Right cardiac atrium (tissue), 5 donors: ENCODE measurements around the gene TOMT. TPM values are rescaled to one million over a fixed set of nuclear protein-coding genes. Genes with fewer than 3 reads are reported as not detected.
"Not testable (repeated sequence)": the region's sequence is repeated elsewhere in the genome, so short reads cannot be mapped to it uniquely, and the experiment has no call there.

Experiments
- ATAC-seq, 2 donors: fragments of 200-7000 bp; cut with Tn5 transposase; one replicate each; pipeline versions ENCODE4 v1.8.0 to v1.9.1; 2020; ENCODE audit warnings: moderate library complexity in 2 of 2, mild to moderate bottlenecking in 1 of 2
- DNase-seq, 3 donors: peaks; one replicate each; pipeline ENCODE4 v3.0.0-alpha.2; 2020
- H3K27ac ChIP-seq: one replicate; pipeline ENCODE4 v1.5.1; 2013; ENCODE audit warnings: mild to moderate bottlenecking, low read length, control low read depth, moderate library complexity
- H3K27me3 ChIP-seq: one replicate; pipeline ENCODE4 v1.6.1; 2013; ENCODE audit not compliant: control insufficient read depth, insufficient read depth
- H3K4me1 ChIP-seq: one replicate; pipeline ENCODE4 v1.6.1; 2013; ENCODE audit warnings: low read length; ENCODE audit not compliant: control insufficient read depth, insufficient read depth
- H3K4me3 ChIP-seq: one replicate; pipeline ENCODE4 v1.5.1; 2013; ENCODE audit warnings: low read length, control low read depth
- H3K9me3 ChIP-seq: one replicate; pipeline ENCODE4 v1.6.1; 2013; ENCODE audit warnings: low read length; ENCODE audit not compliant: control insufficient read depth
- WGBS: extraction: QIAGEN DNeasy Blood & Tissue Kit; methylation state at CpG from one replicate; pipeline ENCODE4 v1.1.7; 2013; 5-methylcytosine and 5-hydroxymethylcytosine counted together
- intact Hi-C, 4 donors: fragments of 100-400 bp; cut with DNase I; formaldehyde crosslinking; loops; one replicate each; pipeline versions ENCODE4 v1.11.0 to v1.14.0; 2022 to 2023
- microRNA-seq, 2 donors: library from miRNA; unstranded; fragments of <30 nt; microRNA quantifications; one replicate each; pipeline ENCODE4 v1.2.0, GENCODE V29; 2020 to 2021
- polyA plus RNA-seq: library from polyadenylated mRNA; stranded (reverse); fragments of 200-250 nt; gene quantifications from one replicate; pipeline ENCODE4 v1.2.3, GENCODE V29; 2013
- total RNA-seq, 4 donors: library from RNA; stranded (reverse); fragmentation: NEBNext Ultra II Directional; extraction: Animal tissue kit (Norgen Biotek cat#: 25700); gene quantifications; one replicate each; pipeline ENCODE4 v1.2.1, GENCODE V29; 2021
- donor health status: healthy with polysubstance abuse.
- donor health status: DM: no; HTN: yes; CAD: no.
- donor health status: DM: no; HTN: no; CAD: no.
- donor health status: DM: no; HTN: yes; CAD: no; lungs with severe emphysema.
- donor health status: DM: yes; HTN: yes; CAD: no.

The TOMT gene
- total and polyA plus RNA-seq, 5 donors = not detected

DNA sequence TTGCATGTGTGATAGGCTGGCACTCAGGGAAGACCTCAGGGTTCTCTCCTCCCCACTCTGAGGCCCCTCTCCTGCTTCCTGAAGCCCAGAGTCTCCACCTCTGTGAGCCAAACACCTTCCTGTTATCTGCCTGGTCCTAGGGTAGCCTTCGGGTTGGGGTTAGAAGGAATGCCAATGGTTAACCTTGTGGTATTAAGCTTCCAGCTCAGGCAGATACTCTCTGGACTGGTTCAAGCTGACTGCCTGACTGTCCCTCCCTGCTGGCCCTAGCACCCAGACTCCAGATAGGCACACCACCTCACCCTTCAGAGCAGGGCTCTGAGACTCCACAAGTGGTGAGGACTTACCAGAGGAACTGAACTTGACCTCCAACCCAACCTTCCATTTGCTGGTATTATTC, 36.8 kb downstream of the TOMT start:
- WGBS = 50% methylated on average over 1 of the region's 1 CpG
- not testable (repeated sequence) for ATAC-seq

GRCh38 chr11:72144807-72145565, 39.3 kb downstream of the TOMT start:
- intact Hi-C loops = loop anchor here in 1 of 4 donors (5.0 kb wide), 1 partner anchor 168 kb away; no protein-coding TSS in a partner anchor
- no peaks in the 10 kb centered on the region for H3K9me3 ChIP-seq
- no peak for DNase-seq
- H3K27me3 ChIP-seq = no peaks in the 10 kb centered on the region
- no peak overlapping the region for H3K27ac ChIP-seq
- WGBS = 83% methylated on average over 4 of the region's 4 CpGs
- no peak overlapping the region for H3K4me3 ChIP-seq
- H3K4me1 ChIP-seq = no peaks in the 10 kb centered on the region
- ATAC-seq = no peak

More for the DNA sequence above, 36.8 kb downstream of the TOMT start:
- DNase-seq, H3K4me1 ChIP-seq, H3K27me3 ChIP-seq, H3K4me3 ChIP-seq, H3K9me3 ChIP-seq, H3K27ac ChIP-seq: not testable (repeated sequence)
- intact Hi-C loops = loop anchor here in 1 of 4 donors (5.0 kb wide), 1 partner anchor 165 kb away; no protein-coding TSS in a partner anchor

GRCh38 chr11:72146625-72147024, 40.9 kb downstream of the TOMT start:
- no peak overlapping the region for H3K4me3 ChIP-seq
- ATAC-seq (no peak), DNase-seq (no peak)
- no peaks in the 10 kb centered on the region for H3K27me3 ChIP-seq
- no peak overlapping the region for H3K27ac ChIP-seq
- intact Hi-C loops = no loop called here
- WGBS = 20% methylated on average over 2 of the region's 2 CpGs
- no peaks in the 10 kb centered on the region for H3K9me3 ChIP-seq
- H3K4me1 ChIP-seq = no peaks in the 10 kb centered on the region

DNA sequence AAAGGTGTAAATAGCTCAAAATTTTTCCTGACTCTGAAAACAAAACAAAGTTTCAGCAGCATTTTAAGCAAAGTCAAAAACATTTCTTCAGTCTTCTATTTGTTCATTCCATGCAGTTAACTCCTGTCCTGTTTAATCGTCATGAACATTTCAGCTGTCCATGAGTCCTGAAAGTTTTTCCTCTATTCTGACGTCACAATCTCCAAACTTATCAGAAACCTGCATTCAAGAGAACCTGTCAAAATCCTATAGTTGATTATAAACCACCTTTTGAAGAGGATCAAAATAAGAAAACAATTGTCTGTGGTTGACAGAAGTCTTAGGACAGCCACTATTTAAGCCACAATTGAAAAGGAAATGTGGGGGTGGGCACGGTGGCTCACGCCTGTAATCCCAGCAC, 45.2 kb downstream of the TOMT start:
- intact Hi-C loops = no loop called here
- DNase-seq (no peak), ATAC-seq (no peak)
- WGBS = 64% methylated on average over 4 of the region's 4 CpGs
- no peaks in the 10 kb centered on the region for H3K27me3 ChIP-seq
- no peak overlapping the region for H3K27ac ChIP-seq
- no peak overlapping the region for H3K4me3 ChIP-seq
- no peaks in the 10 kb centered on the region for H3K9me3 ChIP-seq
- no peaks in the 10 kb centered on the region for H3K4me1 ChIP-seq

DNA sequence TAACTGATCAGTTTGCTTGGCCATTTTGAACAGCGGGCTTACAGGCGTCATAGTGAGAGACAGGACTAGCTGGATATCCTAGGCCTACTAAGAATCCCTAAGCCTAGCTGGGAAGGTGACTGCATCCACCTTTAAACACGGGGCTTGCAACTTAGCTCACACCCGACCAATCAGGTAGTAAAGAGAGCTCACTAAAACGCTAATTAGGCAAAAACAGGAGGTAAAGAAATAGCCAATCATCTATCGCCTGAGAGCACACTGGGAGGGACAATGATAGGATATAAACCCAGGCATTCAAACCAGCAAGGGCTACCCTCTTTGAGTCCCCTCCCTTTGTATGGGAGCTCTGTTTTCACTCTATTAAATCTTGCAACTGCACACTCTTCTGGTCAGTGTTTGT, 48.1 kb downstream of the TOMT start:
- ATAC-seq, intact Hi-C loops, H3K4me3 ChIP-seq, DNase-seq, H3K27me3 ChIP-seq, H3K4me1 ChIP-seq, H3K27ac ChIP-seq, H3K9me3 ChIP-seq: not testable (repeated sequence)
- 85% methylated on average over 6 of the region's 6 CpGs for WGBS

GRCh38 chr11:72154816-72155215, 49.1 kb downstream of the TOMT start:
- no peak overlapping the region for H3K27ac ChIP-seq
- intact Hi-C loops = no loop called here
- peaks cover 2% of the 10 kb centered on the region for H3K27me3 ChIP-seq
- ATAC-seq (no peak), DNase-seq (no peak)
- H3K4me1 ChIP-seq = no peaks in the 10 kb centered on the region
- WGBS = 87% methylated on average over 3 of the region's 3 CpGs
- no peaks in the 10 kb centered on the region for H3K9me3 ChIP-seq
- no peak overlapping the region for H3K4me3 ChIP-seq

DNA sequence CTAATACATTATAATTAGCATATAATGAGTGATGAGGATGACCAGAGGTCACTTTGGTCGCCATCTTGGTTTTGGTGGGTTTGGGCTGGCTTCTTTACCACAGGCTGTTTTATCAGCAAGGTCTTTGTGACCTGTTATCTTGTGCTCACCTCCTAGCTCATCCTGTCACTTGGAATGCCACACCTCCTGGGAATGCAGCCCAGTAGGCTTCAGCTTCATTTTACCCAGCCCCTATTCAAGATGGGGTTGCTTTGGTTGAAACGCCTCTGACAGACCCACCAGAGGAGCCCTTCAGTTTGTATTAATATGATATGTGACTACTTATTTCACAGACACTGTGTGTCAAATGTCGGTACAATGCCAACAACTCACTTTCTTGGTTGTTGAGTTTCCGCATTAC, 50.0 kb downstream of the TOMT start:
- ATAC-seq = no peak
- no peaks in the 10 kb centered on the region for H3K9me3 ChIP-seq
- peaks cover 2% of the 10 kb centered on the region for H3K27me3 ChIP-seq
- 81% methylated on average over 4 of the region's 4 CpGs for WGBS
- H3K4me1 ChIP-seq = no peaks in the 10 kb centered on the region
- DNase-seq = no peak
- intact Hi-C loops = no loop called here
- no peak overlapping the region for H3K27ac ChIP-seq
- no peak overlapping the region for H3K4me3 ChIP-seq

DNA sequence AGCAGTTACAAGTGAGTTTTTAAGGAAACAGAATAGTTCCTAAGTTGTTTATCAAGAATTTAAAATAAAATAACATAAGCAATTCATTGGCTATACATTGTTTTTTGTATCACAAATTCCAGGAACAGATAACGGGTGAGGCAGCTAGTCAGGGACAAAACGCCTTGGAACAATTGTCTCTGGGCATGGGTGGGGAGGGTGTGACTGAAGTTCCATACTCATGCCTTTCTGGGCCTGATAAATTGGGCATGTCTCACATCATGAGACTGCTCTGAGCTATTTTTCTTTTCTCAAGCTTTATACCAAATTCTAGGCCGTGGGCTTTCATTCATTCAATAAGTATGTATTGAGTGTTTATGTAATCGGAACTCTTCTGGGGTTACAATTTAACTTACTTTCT, 51.4 kb downstream of the TOMT start:
- Histone ChIP-seq H3K4me3 (no peak overlapping the region), H3K27ac (no peak overlapping the region), H3K27me3 (peaks cover 2% of the 10 kb centered on the region), H3K4me1 (no peaks in the 10 kb centered on the region), H3K9me3 (no peaks in the 10 kb centered on the region)
- 67% methylated on average over 4 of the region's 4 CpGs for WGBS
- peak in 1 of 2 donors; percentile 46 for ATAC-seq
- intact Hi-C loops = no loop called here
- no peak for DNase-seq

Small RNA genes lying within 50 kb of the gene (microRNA-seq; reads per million reads assigned to microRNA genes)
- 0 reads per million in 2 donors for gene MIR3165

Other genes with a start within 250 kb of the TOMT start
- not detected for gene DEFB131B, start 227.5 kb upstream of the TOMT start, total RNA-seq
- gene DEFB131B, start 227.5 kb upstream of the TOMT start, polyA plus RNA-seq = not detected
- 1 to 10 TPM; 4.6 to 6.0 (median 5.0) TPM for gene XNDC1N, start 177.3 kb upstream of the TOMT start, total RNA-seq
- gene XNDC1N, start 177.3 kb upstream of the TOMT start, polyA plus RNA-seq = 3.1 TPM
- 10 to 100 TPM; 21.8 to 26.8 (median 23.0) TPM for gene RNF121, start 176.9 kb upstream of the TOMT start, total RNA-seq
- 12.2 TPM for gene RNF121, start 176.9 kb upstream of the TOMT start, polyA plus RNA-seq
- gene IL18BP, start 107.0 kb upstream of the TOMT start, total RNA-seq = 1 to 10 TPM; 2.7 to 5.3 (median 4.1) TPM
- 3.3 TPM for gene IL18BP, start 107.0 kb upstream of the TOMT start, polyA plus RNA-seq
- 100 to 1,000 TPM in 3 of 4 donors, 10 to 100 TPM in 1; 75.8 to 125 (median 102) TPM for gene NUMA1, start 25.4 kb upstream of the TOMT start, total RNA-seq
- 104 TPM for gene NUMA1, start 25.4 kb upstream of the TOMT start, polyA plus RNA-seq
- 1 to 10 TPM; 3.8 to 5.5 (median 4.9) TPM for gene LRRC51, start 25.1 kb upstream of the TOMT start, total RNA-seq
- 3.8 TPM for gene LRRC51, start 25.1 kb upstream of the TOMT start, polyA plus RNA-seq
- gene LAMTOR1, start 2.6 kb upstream of the TOMT start, total RNA-seq = 10 to 100 TPM; 70.7 to 88.5 (median 80.7) TPM
- 124 TPM for gene LAMTOR1, start 2.6 kb upstream of the TOMT start, polyA plus RNA-seq
- gene ANAPC15, start 6.8 kb downstream of the TOMT start, total RNA-seq = 10 to 100 TPM; 36.3 to 50.1 (median 40.0) TPM
- gene ANAPC15, start 6.8 kb downstream of the TOMT start, polyA plus RNA-seq = 77.7 TPM
- gene FOLR3, start 29.8 kb downstream of the TOMT start, total RNA-seq = 1 to 10 TPM in 2 of 4 donors, under 1 TPM in 1, not detected in 1; 0.49 to 1.2 (median 1.1) TPM
- not detected for gene FOLR3, start 29.8 kb downstream of the TOMT start, polyA plus RNA-seq
- under 1 TPM in 2 of 4 donors, not detected in 2; 0.26 to 0.32 TPM for gene FOLR1, start 86.2 kb downstream of the TOMT start, total RNA-seq
- 0.18 TPM for gene FOLR1, start 86.2 kb downstream of the TOMT start, polyA plus RNA-seq
- gene FOLR2, start 110.9 kb downstream of the TOMT start, total RNA-seq = 10 to 100 TPM; 29.8 to 41.2 (median 38.7) TPM
- gene FOLR2, start 110.9 kb downstream of the TOMT start, polyA plus RNA-seq = 11.9 TPM
- gene INPPL1, start 118.8 kb downstream of the TOMT start, total RNA-seq = 100 to 1,000 TPM; 107 to 149 (median 125) TPM
- gene INPPL1, start 118.8 kb downstream of the TOMT start, polyA plus RNA-seq = 79.2 TPM
- not detected for gene PHOX2A, start 138.3 kb downstream of the TOMT start, total RNA-seq
- 0.18 TPM for gene PHOX2A, start 138.3 kb downstream of the TOMT start, polyA plus RNA-seq